Measurements from ENCODE around the gene SLC9A5. TPM values are rescaled to one million over a fixed set of nuclear protein-coding genes. Genes with fewer than 3 reads are reported as not detected.
A peak's percentile ranks its signal among the peaks of the same experiment; 100 is the strongest.

Gene SLC9A5
- total and polyA plus RNA-seq, 9 of the 15 experiments (the other 6 are each of a cell fraction or from before 2014, with no cell fraction given): 0.06 to 3.1 (median 1.2) TPM

DNA sequence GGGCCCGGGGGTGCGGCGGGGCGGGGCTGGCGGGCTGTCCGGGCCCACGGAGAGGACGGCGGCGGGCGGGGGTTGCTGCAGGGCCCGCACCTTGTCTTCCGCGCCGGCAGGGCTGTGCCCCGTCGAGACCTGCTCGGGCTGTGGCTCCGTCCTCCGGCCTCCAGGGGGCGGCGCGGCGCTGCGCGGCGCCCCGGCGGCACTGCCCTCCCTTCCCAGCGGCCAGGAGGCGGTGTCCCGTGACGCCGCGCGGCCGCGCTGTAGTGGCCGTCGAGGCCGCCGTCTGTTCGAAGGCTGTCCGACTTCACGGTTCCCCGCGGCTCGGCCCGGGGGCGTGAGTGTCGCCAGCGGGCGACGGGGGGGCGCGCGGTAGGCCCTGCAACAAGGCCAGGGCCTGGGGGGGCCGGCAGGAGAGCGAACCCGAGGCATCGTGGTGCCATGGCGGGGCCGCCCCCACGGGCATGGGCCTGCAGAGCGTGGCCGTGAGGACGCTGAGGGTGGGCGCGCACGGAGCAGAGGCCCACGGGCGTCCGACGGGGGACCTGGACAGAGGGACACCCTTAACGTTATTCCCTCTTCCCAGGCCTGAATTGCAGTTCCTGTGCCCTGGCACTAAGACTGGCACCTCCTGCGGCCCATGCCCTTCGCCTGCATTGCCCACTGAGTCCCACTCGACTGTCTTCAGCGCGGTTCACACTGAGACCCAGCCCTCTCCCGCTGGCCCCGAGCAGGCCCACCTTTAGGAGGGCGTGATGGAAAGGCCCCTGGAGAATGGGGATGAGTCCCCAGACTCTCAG, 30.7 kb downstream of the SLC9A5 start, which contains the start of gene PLEKHG4 (continued):
- TF ChIP-seq RAD21 (CRISPR knock-in tag; conservative IDR thresholded peaks at IDR 0.05 in 1 of 2, IDR thresholded peaks at IDR 0.05 in 1 of 2) (peak; percentile 78 to 88), BCOR (IDR thresholded peaks at IDR 0.05) (no peak), RBBP5 (IDR thresholded peaks at IDR 0.05; ENCODE audit: borderline replicate concordance, insufficient read depth, low read length, poor library complexity, severe bottlenecking) (peak; percentile 81), SRSF1 (IDR thresholded peaks at IDR 0.05; ENCODE audit: low read depth, low read length) (no peak), FOS (IDR thresholded peaks at IDR 0.05; ENCODE audit: extremely low read depth, insufficient read length) (no peak), EP400 (IDR thresholded peaks at IDR 0.05) (no peak), NFXL1 (CRISPR knock-in tag; IDR thresholded peaks at IDR 0.05) (no peak), PHF20 (IDR thresholded peaks at IDR 0.05; ENCODE audit: partially characterized antibody) (peak; percentile 90), HOXB6 (CRISPR knock-in tag; IDR thresholded peaks at IDR 0.05; ENCODE audit: borderline replicate concordance) (no peak), YY1 (IDR thresholded peaks at IDR 0.05; ENCODE audit: borderline replicate concordance in 1 of 3, control insufficient read depth in 1 of 3, extremely low read depth in 1 of 3, insufficient read depth in 3 of 3, insufficient read length in 1 of 3, insufficient replicate concordance in 2 of 3, low read depth in 1 of 3, low read length in 2 of 3) (peak in 2 of 3 experiments; percentile 73 to 74), DPF2 (IDR thresholded peaks at IDR 0.05) (no peak), RBM14 (IDR thresholded peaks at IDR 0.05; ENCODE audit: borderline replicate concordance, insufficient read depth, low read depth, low read length) (no peak), MTF1 (CRISPR knock-in tag; IDR thresholded peaks at IDR 0.05; ENCODE audit: borderline replicate concordance) (no peak), SRSF3 (IDR thresholded peaks at IDR 0.05; ENCODE audit: insufficient read depth, low read length) (no peak), ZNF644 (tag; IDR thresholded peaks at IDR 0.05; ENCODE audit: low read depth) (peak; percentile 69; the same call in 1 of the 2 replicates), MECOM (CRISPR knock-in tag; IDR thresholded peaks at IDR 0.05) (no peak), ZNF239 (CRISPR knock-in tag; IDR thresholded peaks at IDR 0.05) (peak; percentile 38; the same call in 1 of the 2 replicates), RFX1 (IDR thresholded peaks at IDR 0.05) (no peak), NFIX (CRISPR knock-in tag; IDR thresholded peaks at IDR 0.05; ENCODE audit: low read depth) (no peak), NR1H2 (CRISPR knock-in tag; IDR thresholded peaks at IDR 0.05) (no peak; the same call in 1 of the 2 replicates), PHTF2 (CRISPR knock-in tag; IDR thresholded peaks at IDR 0.05) (no peak), ZNF431 (CRISPR knock-in tag; IDR thresholded peaks at IDR 0.05) (no peak), HDAC6 (IDR thresholded peaks at IDR 0.05; ENCODE audit: low read depth, low read length) (no peak)
- TF ChIP-seq, protein P1, sequence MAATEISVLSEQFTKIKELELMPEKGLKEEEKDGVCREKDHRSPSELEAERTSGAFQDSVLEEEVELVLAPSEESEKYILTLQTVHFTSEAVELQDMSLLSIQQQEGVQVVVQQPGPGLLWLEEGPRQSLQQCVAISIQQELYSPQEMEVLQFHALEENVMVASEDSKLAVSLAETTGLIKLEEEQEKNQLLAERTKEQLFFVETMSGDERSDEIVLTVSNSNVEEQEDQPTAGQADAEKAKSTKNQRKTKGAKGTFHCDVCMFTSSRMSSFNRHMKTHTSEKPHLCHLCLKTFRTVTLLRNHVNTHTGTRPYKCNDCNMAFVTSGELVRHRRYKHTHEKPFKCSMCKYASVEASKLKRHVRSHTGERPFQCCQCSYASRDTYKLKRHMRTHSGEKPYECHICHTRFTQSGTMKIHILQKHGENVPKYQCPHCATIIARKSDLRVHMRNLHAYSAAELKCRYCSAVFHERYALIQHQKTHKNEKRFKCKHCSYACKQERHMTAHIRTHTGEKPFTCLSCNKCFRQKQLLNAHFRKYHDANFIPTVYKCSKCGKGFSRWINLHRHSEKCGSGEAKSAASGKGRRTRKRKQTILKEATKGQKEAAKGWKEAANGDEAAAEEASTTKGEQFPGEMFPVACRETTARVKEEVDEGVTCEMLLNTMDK (IDR thresholded peaks at IDR 0.05; ENCODE audit: borderline replicate concordance, insufficient read depth, low read depth, low read length, poor library complexity, severe bottlenecking): peak; percentile 96
- TF ChIP-seq, protein P2, sequence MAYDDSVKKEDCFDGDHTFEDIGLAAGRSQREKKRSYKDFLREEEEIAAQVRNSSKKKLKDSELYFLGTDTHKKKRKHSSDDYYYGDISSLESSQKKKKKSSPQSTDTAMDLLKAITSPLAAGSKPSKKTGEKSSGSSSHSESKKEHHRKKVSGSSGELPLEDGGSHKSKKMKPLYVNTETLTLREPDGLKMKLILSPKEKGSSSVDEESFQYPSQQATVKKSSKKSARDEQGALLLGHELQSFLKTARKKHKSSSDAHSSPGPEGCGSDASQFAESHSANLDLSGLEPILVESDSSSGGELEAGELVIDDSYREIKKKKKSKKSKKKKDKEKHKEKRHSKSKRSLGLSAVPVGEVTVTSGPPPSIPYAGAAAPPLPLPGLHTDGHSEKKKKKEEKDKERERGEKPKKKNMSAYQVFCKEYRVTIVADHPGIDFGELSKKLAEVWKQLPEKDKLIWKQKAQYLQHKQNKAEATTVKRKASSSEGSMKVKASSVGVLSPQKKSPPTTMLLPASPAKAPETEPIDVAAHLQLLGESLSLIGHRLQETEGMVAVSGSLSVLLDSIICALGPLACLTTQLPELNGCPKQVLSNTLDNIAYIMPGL (CRISPR knock-in tag; IDR thresholded peaks at IDR 0.05): peak; percentile 86; the same call in 1 of the 2 replicates

All from K562 (cell line).